Measurements from ENCODE around the gene KRAS. TPM values are rescaled to one million over a fixed set of nuclear protein-coding genes. Genes with fewer than 3 reads are reported as not detected.

The KRAS gene
- total RNA-seq, 1 experiment from 2014 or later, result 6.2 TPM

GRCh38 chr12:25197608-25198007 lies 53.1 kb downstream of the KRAS start:
- Histone ChIP-seq H3K4me2 (ENCODE audit: low read length) (no peak overlapping the region), H3K9me2 (replicated peaks; ENCODE audit: low read length) (no peaks in the 10 kb centered on the region), H4K20me1 (ENCODE audit: low read length) (no peaks in the 10 kb centered on the region), H3K36me3 (ENCODE audit: low read depth, low read length) (no peaks in the 10 kb centered on the region), H3K27me3 (ENCODE audit: low read length) (no peaks in the 10 kb centered on the region), H3K27ac (ENCODE audit: low read length) (no peak overlapping the region), H3K79me2 (ENCODE audit: low read length) (peaks cover 12% of the 10 kb centered on the region), H3K4me1 (ENCODE audit: insufficient read depth, low read length) (peaks cover 10% of the 10 kb centered on the region), H3K9ac (ENCODE audit: low read length) (no peak overlapping the region), H3F3A (ENCODE audit: low read length, unreplicated experiment) (no peaks in the 10 kb centered on the region), H3K9me3 (ENCODE audit: low read length) (no peaks in the 10 kb centered on the region), H3K4me3 (ENCODE audit: low read length) (no peak overlapping the region), H2AFZ (ENCODE audit: low read length) (no peak overlapping the region)
- intact Hi-C loops (cut with micrococcal nuclease), result no loop called here
- ChIA-PET CTCF (no interaction called here), POLR2A (ENCODE audit: unreplicated experiment) (no interaction called here)
- TF ChIP-seq EZH2phosphoT487 (IDR thresholded peaks at IDR 0.05; ENCODE audit: borderline replicate concordance, low read length) (no peak), CTCF (conservative IDR thresholded peaks at IDR 0.05; ENCODE audit: low read depth, low read length) (no peak), EZH2 (IDR thresholded peaks at IDR 0.05; ENCODE audit: low read length, unreplicated experiment) (no peak)
- no TSS peak for BruUV-seq (replicated peaks)
- no peak for DNase-seq
- ATAC-seq, result no peak

GRCh38 chr12:25195056-25195971 lies 55.4 kb downstream of the KRAS start, which contains the start of the genes DNAI7 and ETFRF1:
TSS of gene DNAI7 (minus strand) at chr12:25195160. CDS start at chr12:25195078, 82 bp downstream.
TSS of gene ETFRF1 (plus strand) at chr12:25195237. CDS start at chr12:25203957, 8,720 bp downstream.
- peak within 1 kb of the TSS; percentile 91 for H3K9ac ChIP-seq (ENCODE audit: low read length)
- POLR2A ChIA-PET (ENCODE audit: unreplicated experiment), result no interaction called here
- no peaks in the 10 kb centered on the region for H3K9me3 ChIP-seq (ENCODE audit: low read length)
- H3K79me2 ChIP-seq (ENCODE audit: low read length), result peaks cover 12% of the 10 kb centered on the region
- peak within 1 kb of the TSS; percentile 95 for H2AFZ ChIP-seq (ENCODE audit: low read length)
- peak within 1 kb of the TSS; percentile 95 for H3K4me3 ChIP-seq (ENCODE audit: low read length)
- no peaks in the 10 kb centered on the region for H3K36me3 ChIP-seq (ENCODE audit: low read depth, low read length)
- no peaks in the 10 kb centered on the region for H3K9me2 ChIP-seq (replicated peaks; ENCODE audit: low read length)
- peaks cover 10% of the 10 kb centered on the region for H3K4me1 ChIP-seq (ENCODE audit: insufficient read depth, low read length)
- H3F3A ChIP-seq (ENCODE audit: low read length, unreplicated experiment), result no peaks in the 10 kb centered on the region
- no peaks in the 10 kb centered on the region for H4K20me1 ChIP-seq (ENCODE audit: low read length)
- DNase-seq, result peak; percentile 95
- H3K27ac ChIP-seq (ENCODE audit: low read length), result peak within 1 kb of the TSS; percentile 63
- intact Hi-C loops (cut with micrococcal nuclease), result no loop called here
- H3K27me3 ChIP-seq (ENCODE audit: low read length), result no peaks in the 10 kb centered on the region
- CTCF ChIA-PET, result interaction anchor here (0.6 to 0.7 kb wide), 2 partner anchors 517 to 1330 kb away, joined by 3 read pairs; no protein-coding TSS in a partner anchor
- H3K4me2 ChIP-seq (ENCODE audit: low read length), result peak within 1 kb of the TSS; percentile 98
- ATAC-seq, result peak; percentile 95
- TSS peak; percentile 86 for BruUV-seq (replicated peaks)
- TF ChIP-seq EZH2phosphoT487 (IDR thresholded peaks at IDR 0.05; ENCODE audit: borderline replicate concordance, low read length) (no peak), EZH2 (IDR thresholded peaks at IDR 0.05; ENCODE audit: low read length, unreplicated experiment) (no peak), CTCF (conservative IDR thresholded peaks at IDR 0.05; ENCODE audit: low read depth, low read length) (0 out of 2 replicates have a peak, but pooled peaks have one; percentile 15)

Measured in PC-3 (cell line).